Stomach (tissue), 4 donors: ENCODE results near the gene ZNF358.

ENCODE experiments used
- EP300 ChIP-seq: sonication (generic); formaldehyde crosslinking; IDR thresholded peaks from one replicate; pipeline ENCODE4 v1.6.1; 2017; ENCODE audit warnings: antibody characterized with exemption
- POLR2A ChIP-seq, 4 donors: fragments of 450-650 bp; IDR thresholded peaks; one replicate each; pipeline ENCODE4 v1.6.1; 2016; ENCODE audit warnings: antibody characterized with exemption in 4 of 4, control low read depth in 2 of 4, mild to moderate bottlenecking in 1 of 4, moderate library complexity in 1 of 4

DNA sequence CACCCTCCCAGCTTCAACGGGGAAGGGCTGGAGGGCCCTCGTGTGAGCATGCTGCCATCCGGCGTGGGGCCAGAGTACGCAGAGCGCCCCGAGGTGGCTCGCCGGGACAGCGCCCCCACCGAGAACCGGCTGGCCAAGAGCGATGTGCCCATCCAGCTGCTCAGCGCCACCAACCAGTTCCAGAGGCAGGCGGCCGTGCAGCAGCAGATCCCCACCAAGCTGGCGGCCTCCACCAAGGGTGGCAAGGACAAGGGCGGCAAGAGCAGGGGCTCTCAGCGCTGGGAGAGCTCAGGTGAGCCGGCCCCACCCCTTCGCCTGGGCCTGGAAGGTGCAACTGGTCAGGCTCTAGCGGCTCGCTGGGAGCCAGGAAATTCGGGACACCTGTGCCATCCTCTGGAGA lies 47.1 kb upstream of the ZNF358 start:
- TF ChIP-seq EP300, result no peak
- no peak for TF ChIP-seq POLR2A (IDR thresholded peaks at IDR 0.05)
